Measurements from ENCODE around the gene CYBB. TPM values are rescaled to one million over a fixed set of nuclear protein-coding genes. Genes with fewer than 3 reads are reported as not detected.
"Not testable (repeated sequence)": the region's sequence is repeated elsewhere in the genome, so short reads cannot be mapped to it uniquely, and the experiment has no call there.

The CYBB gene
- 0.11 TPM in 2 replicates for total RNA-seq (2014; rRNA removed; shearing (Covaris generic))
- 0.02 and 0.11 TPM in 2 replicates for polyA plus RNA-seq (2015; cell fraction: cytosol; rRNA removed)
- 0.20 TPM in 1 of 2 replicates, not detected in the other for polyA plus RNA-seq (2015; cell fraction: nucleus; rRNA removed)

DNA sequence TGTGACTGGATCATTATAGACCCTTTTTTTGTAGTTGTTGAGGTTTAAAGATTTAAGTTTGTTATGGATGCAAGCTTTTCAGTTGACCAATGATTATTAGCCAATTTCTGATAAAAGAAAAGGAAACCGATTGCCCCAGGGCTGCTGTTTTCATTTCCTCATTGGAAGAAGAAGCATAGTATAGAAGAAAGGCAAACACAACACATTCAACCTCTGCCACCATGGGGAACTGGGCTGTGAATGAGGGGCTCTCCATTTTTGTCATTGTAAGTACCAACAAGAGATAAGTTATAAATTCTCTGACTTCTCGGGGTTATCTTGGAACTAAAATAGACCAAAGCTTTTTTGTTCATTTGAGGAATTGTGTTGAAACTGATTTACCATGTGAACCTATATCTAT, at the start of gene CYBB:
Gene CYBB (plus strand): TSS at position 203 of the 400 bp plus-strand sequence. CDS start 19 bp downstream, at position 222.
- no peak for DNase-seq (ENCODE audit: low read depth, low spot score)
- in situ Hi-C loops (cut with HindIII; ENCODE audit: low pct_unique_long_range_greater_than_20kb, low sequenced_read_pairs), result no loop called here

DNA sequence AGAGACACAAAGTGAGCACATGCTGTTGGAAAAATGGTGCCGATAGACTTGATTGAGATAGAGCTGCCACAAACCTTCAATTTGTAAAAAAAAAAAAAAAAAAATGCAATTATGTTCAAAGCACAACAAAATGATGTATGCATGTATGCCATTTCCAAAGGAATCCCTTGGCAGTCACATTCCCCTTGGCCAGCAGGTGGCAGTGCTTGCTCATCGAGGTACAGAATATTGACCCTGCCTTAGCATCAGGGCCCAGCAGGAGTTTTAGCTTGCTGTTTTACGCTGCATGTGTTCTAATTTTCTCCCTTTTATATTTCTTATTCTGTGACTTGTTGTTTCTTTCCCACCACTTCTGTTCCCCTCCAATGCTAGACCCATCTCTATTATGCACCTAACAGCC, 34.5 kb upstream of the CYBB start:
- DNase-seq (ENCODE audit: low read depth, low spot score), result peak; percentile 74
- in situ Hi-C loops (cut with HindIII; ENCODE audit: low pct_unique_long_range_greater_than_20kb, low sequenced_read_pairs), result no loop called here

DNA sequence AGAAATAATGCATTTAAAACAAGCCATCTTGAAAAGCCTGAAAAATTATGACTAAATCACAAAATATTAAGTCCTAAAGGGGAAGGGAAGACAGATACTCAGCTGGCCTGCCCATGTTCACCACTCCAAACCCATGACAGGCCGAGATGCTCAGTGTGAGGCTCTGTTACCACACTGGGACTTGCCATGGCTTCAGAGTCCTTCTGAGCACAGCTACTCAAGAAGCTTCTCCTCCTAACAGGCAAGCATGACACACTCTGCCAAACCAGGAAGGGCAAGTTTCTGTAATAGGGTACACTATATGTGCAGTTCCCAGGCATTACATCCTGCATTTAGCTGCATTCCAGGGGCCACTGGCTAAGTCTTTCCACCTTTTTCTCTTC, 34.0 kb upstream of the CYBB start:
- DNase-seq (ENCODE audit: low read depth, low spot score), result no peak
- in situ Hi-C loops (cut with HindIII; ENCODE audit: low pct_unique_long_range_greater_than_20kb, low sequenced_read_pairs), result no loop called here

- no peak for DNase-seq (ENCODE audit: low read depth, low spot score)
Measured at GRCh38 chrX:37746218-37746941, 33.5 kb upstream of the CYBB start.

GRCh38 chrX:37746951-37747350, 32.9 kb upstream of the CYBB start:
- in situ Hi-C loops (cut with HindIII; ENCODE audit: low pct_unique_long_range_greater_than_20kb, low sequenced_read_pairs), result no loop called here
- no peak for DNase-seq (ENCODE audit: low read depth, low spot score)

More at GRCh38 chrX:37746218-37746941, 33.5 kb upstream of the CYBB start:
- in situ Hi-C loops (cut with HindIII; ENCODE audit: low pct_unique_long_range_greater_than_20kb, low sequenced_read_pairs), result no loop called here

DNA sequence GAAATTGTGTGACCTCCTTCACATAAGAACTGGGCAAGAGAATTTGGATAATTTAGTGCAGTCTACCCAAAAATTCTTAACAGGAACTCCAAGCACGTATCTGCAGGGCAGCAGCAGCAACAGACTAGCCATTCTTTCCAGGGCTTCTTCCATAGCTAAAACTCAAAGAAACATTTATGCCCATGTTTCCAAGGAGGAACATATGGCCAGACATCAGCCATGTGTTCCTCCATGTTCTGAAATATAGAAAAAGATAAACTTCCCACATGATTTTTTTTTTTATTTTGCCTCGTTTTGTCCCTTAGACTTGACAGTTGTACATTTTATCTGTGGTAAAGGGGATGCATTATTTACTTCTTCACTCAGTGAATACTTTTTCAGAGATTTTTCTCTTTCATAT, 27.6 kb upstream of the CYBB start:
- in situ Hi-C loops (cut with HindIII; ENCODE audit: low pct_unique_long_range_greater_than_20kb, low sequenced_read_pairs), result no loop called here
- no peak for DNase-seq (ENCODE audit: low read depth, low spot score)

GRCh38 chrX:37752936-37753335, 26.9 kb upstream of the CYBB start:
- in situ Hi-C loops (cut with HindIII; ENCODE audit: low pct_unique_long_range_greater_than_20kb, low sequenced_read_pairs), result no loop called here
- no peak for DNase-seq (ENCODE audit: low read depth, low spot score)

GRCh38 chrX:37753384-37753783, 26.5 kb upstream of the CYBB start:
- in situ Hi-C loops (cut with HindIII; ENCODE audit: low pct_unique_long_range_greater_than_20kb, low sequenced_read_pairs), result no loop called here
- DNase-seq (ENCODE audit: low read depth, low spot score), result no peak

DNA sequence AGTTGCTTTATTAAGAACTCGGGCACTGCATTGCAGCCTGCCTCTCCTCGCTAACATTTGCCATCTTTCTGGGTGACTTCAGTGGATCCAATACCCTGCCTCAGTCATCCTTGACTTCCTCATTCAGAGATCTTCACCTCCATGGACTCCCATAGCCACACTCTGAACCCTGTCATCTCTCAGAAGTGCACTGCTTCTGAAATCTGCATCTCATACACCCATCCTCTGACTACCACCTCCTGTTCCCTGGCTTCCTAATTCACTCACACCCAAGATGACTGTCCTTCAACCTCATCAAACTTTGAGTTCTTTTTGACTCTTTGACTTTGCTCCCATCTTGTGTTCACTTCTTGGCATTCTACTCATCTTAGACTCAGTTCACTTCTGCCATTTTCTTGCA, 25.3 kb upstream of the CYBB start:
- DNase-seq (ENCODE audit: low read depth, low spot score), result no peak
- in situ Hi-C loops (cut with HindIII; ENCODE audit: low pct_unique_long_range_greater_than_20kb, low sequenced_read_pairs), result no loop called here

- no peak for DNase-seq (ENCODE audit: low read depth, low spot score)
- in situ Hi-C loops (cut with HindIII; ENCODE audit: low pct_unique_long_range_greater_than_20kb, low sequenced_read_pairs), result no loop called here
Measured at GRCh38 chrX:37755025-37755424, 24.8 kb upstream of the CYBB start.

DNA sequence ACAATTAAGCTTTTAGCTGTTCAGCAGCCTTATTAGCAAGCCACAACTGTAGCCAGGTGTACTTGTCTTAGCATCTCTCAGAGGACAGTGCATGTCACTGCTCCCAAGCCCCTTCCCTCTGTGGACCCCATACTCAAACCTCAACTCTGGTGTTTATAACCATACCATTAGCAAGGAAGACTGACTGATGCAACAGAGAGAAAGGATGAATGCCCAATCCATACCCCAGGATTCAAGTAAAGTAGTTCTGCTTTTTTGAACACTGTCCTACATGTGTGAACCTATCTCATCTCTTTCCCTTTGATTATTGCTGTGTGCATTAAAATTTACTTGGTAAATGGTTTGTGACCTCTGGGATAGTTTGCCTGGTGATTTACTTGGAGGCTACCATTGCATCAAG, 22.8 kb upstream of the CYBB start:
- in situ Hi-C loops (cut with HindIII; ENCODE audit: low pct_unique_long_range_greater_than_20kb, low sequenced_read_pairs), result no loop called here
- no peak for DNase-seq (ENCODE audit: low read depth, low spot score)

- DNase-seq (ENCODE audit: low read depth, low spot score), result no peak
- in situ Hi-C loops (cut with HindIII; ENCODE audit: low pct_unique_long_range_greater_than_20kb, low sequenced_read_pairs), result no loop called here
Measured at GRCh38 chrX:37759351-37759750, 20.5 kb upstream of the CYBB start.

GRCh38 chrX:37759878-37760418, 19.9 kb upstream of the CYBB start:
- no peak for DNase-seq (ENCODE audit: low read depth, low spot score)
- in situ Hi-C loops (cut with HindIII; ENCODE audit: low pct_unique_long_range_greater_than_20kb, low sequenced_read_pairs), result no loop called here

- no peak for DNase-seq (ENCODE audit: low read depth, low spot score)
Measured at GRCh38 chrX:37763400-37763799, 16.5 kb upstream of the CYBB start.

DNA sequence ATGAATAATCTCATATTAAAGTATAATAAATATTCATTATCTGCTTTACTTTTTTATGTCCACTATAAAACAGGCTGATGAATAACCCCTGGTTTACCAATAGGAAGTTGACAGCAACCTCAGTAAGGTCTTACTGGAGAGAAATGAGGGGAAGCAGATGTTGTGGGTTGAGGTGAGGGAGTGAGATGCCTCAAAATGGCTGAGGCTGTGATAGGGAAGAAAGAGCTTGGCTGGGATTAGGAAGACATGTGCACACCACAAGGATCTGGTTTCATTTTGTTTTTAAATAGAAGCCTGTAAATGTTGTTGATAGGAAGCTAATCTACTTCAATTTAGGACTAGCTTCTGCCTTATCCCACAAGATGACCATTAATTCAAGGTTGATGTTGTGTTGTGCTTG, 14.4 kb upstream of the CYBB start:
- in situ Hi-C loops (cut with HindIII; ENCODE audit: low pct_unique_long_range_greater_than_20kb, low sequenced_read_pairs), result no loop called here
- no peak for DNase-seq (ENCODE audit: low read depth, low spot score)

More at GRCh38 chrX:37763400-37763799, 16.5 kb upstream of the CYBB start:
- in situ Hi-C loops (cut with HindIII; ENCODE audit: low pct_unique_long_range_greater_than_20kb, low sequenced_read_pairs), result no loop called here

DNA sequence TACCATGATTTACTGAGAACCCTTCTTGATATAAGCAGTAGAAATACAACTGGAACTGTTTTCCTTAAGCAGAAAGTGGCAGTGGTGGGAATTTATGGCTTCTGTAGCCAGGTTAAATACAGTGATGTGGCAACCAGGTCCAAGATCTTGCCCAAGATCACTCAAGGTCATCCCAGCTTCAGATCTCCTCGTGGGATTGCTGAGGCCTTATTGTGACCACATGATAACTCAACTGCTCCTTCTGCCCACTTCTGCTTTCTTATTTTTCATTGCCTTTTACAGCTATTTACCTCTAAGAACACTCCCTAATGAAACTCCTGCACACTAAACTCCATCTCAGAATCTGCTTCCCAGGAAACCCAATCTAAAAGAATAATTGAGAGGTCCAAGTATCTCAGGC, 12.4 kb upstream of the CYBB start:
- in situ Hi-C loops (cut with HindIII; ENCODE audit: low pct_unique_long_range_greater_than_20kb, low sequenced_read_pairs), result no loop called here
- no peak for DNase-seq (ENCODE audit: low read depth, low spot score)

- DNase-seq (ENCODE audit: low read depth, low spot score); in situ Hi-C loops (cut with HindIII; ENCODE audit: low pct_unique_long_range_greater_than_20kb, low sequenced_read_pairs): not testable (repeated sequence)
Measured at GRCh38 chrX:37768866-37769265, 11.0 kb upstream of the CYBB start.

DNA sequence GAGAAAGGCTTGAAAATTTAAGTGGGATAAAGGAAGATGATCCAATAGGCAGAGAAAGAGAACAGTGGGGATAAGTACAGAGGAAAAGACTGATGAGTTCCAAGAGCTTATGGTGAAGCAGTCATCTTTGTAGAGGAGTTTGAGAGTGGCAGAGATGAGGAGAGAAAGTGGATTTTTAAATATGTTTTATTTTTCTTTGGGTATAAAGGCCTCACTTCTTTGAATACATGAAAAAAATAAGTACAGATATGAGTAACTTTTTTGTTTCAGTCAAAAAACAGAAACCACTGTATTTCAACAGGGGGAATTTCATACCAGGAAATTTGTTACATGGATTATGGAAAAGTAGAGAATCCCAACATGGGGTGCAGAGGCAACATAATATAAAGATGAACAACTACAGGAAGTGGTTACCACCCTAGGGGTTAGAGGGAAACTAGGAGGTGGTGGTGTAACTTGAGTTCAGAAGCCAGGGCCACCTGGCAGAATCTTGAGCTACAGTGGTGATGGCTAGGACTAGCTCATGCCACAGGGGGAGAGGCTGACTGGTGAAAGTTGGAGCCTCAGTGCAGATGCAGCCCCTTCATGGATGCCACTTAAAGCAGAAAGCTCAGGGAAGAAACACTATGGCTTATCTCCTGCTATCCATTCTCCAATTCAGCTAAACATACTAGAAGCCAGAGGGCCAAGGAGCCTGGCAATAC, 3.4 kb upstream of the CYBB start:
- in situ Hi-C loops (cut with HindIII; ENCODE audit: low pct_unique_long_range_greater_than_20kb, low sequenced_read_pairs), result no loop called here
- no peak for DNase-seq (ENCODE audit: low read depth, low spot score)

DNA sequence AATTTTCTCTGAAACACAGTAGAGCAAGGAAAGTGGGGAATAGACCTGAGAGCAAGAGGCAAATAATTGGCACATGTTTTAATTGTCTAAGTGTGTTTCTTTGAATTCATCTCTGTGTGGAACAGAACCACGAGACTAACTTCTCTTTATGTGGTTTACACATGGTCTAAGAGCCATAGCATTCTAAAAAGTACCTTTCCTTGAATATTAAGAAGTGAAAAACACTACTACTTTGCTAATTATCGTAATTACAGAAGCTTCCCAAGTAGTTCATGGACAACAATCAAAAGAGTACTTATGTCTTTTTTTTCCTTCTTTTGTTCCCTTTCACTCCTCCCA, 2.9 kb upstream of the CYBB start:
- DNase-seq (ENCODE audit: low read depth, low spot score), result no peak
- in situ Hi-C loops (cut with HindIII; ENCODE audit: low pct_unique_long_range_greater_than_20kb, low sequenced_read_pairs), result no loop called here

Data from SK-MEL-5 (cell line).